Testis (tissue), 3 donors: ENCODE measurements around the gene SLMAP. TPM values are rescaled to one million over a fixed set of nuclear protein-coding genes. Genes with fewer than 3 reads are reported as not detected.

Experiments used
- DNase-seq: peaks from one replicate; pipeline ENCODE4 v3.0.0-alpha.2; 2019
- H3K27ac ChIP-seq, 2 donors: fragments of 200-600 bp; sonication (generic); one replicate each; pipeline ENCODE4 v1.5.1; 2019
- H3K27me3 ChIP-seq: fragments of 200-600 bp; sonication (generic); one replicate; pipeline ENCODE4 v1.5.1; 2019
- H3K36me3 ChIP-seq: fragments of 200-600 bp; sonication (generic); one replicate; pipeline ENCODE4 v1.5.1; 2017; ENCODE audit warnings: low read depth; ENCODE audit errors: missing control alignments
- H3K4me1 ChIP-seq: fragments of 200-600 bp; sonication (generic); one replicate; pipeline ENCODE4 v1.5.1; 2019
- H3K4me3 ChIP-seq, 2 donors: fragments of 200-600 bp; sonication (generic); one replicate each; pipeline ENCODE4 v1.5.1; 2017 to 2019
- H3K9me3 ChIP-seq: fragments of 200-600 bp; sonication (generic); one replicate; pipeline ENCODE4 v1.5.1; 2017
- CTCF ChIP-seq, 3 experiments: fragments of 450-650 bp in 2 of 3; fragments of 200-600 bp in 1 of 3; sonication (generic) in 1 of 3; IDR thresholded peaks; one replicate each; pipeline ENCODE4 v1.5.1; 2016 to 2019; ENCODE audit warnings: antibody characterized with exemption in 3 of 3, mild to moderate bottlenecking in 2 of 3, moderate library complexity in 1 of 3
- POLR2A ChIP-seq: fragments of 450-650 bp; IDR thresholded peaks from one replicate; pipeline ENCODE4 v1.6.1; 2017; ENCODE audit warnings: antibody characterized with exemption, mild to moderate bottlenecking, moderate library complexity
- WGBS, 2 donors: methylation state at CpG; one replicate each; pipeline ENCODE4 v1.1.5; 2018; 5-methylcytosine and 5-hydroxymethylcytosine counted together
- intact Hi-C: fragments of 100-400 bp; cut with DNase I; formaldehyde crosslinking; loops from one replicate; pipeline ENCODE4 v1.15.1; 2023; ENCODE audit warnings: low total_unique reads
- polyA plus RNA-seq: library from polyadenylated mRNA; stranded (reverse); fragments of 350-450 nt; fragmentation: Illumina TruSeq; extraction: RNeasy Lipid Tissue Mini Kit (QIAGEN cat#74804); gene quantifications from one replicate; pipeline ENCODE4 v1.2.3, GENCODE V29; 2014; ENCODE audit warnings: low read depth, low replicate concordance; ENCODE audit not compliant: insufficient read depth
- total RNA-seq, 2 donors: library from RNA; depleted of rRNA; stranded (reverse); fragments of >200 nt; gene quantifications; one replicate each; pipeline ENCODE4 v1.2.3, GENCODE V29; 2016

SLMAP gene
- total and polyA plus RNA-seq, 3 donors from 2014 or later, result 58.8 to 126 (median 120) TPM

- Histone ChIP-seq H3K27ac (no peak overlapping the region), H3K4me3 (no peak overlapping the region), H3K27me3 (no peaks in the 10 kb centered on the region), H3K4me1 (peaks cover 7% of the 10 kb centered on the region), H3K36me3 (no peaks in the 10 kb centered on the region), H3K9me3 (no peaks in the 10 kb centered on the region)
- 66 to 72% methylated on average over 6 of the region's 6 CpGs for WGBS, 2 donors
- TF ChIP-seq POLR2A (no peak), CTCF (IDR thresholded peaks at IDR 0.05) (no peak)
- DNase-seq, result no peak
- intact Hi-C loops, result no loop called here
Measured at GRCh38 chr3:57974796-57975388, 218.8 kb downstream of the SLMAP start.

DNA sequence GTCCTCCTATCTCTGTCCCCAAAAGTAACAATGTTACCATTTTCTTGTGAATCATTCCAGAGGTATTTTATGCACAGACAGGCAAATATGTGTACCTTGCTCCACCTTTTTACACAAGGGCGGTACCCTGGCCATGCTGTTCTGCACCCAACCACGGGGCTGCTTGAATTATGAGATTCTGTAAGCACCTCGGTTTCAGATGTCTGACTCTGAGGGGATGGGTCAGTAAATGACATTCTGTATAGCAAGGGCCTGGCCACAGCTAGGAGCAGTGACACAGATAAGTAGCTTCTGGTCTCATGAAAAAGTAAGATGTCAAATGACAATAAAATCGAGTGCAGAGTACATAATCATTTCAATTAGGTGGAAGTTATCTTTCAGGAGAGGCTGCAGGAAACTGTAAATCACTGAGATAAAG lies 221.7 kb downstream of the SLMAP start:
- H3K27me3 ChIP-seq, result no peaks in the 10 kb centered on the region
- no peak for TF ChIP-seq CTCF (IDR thresholded peaks at IDR 0.05)
- no peak for TF ChIP-seq POLR2A
- intact Hi-C loops, result no loop called here
- H3K4me3 ChIP-seq, result no peak overlapping the region
- H3K36me3 ChIP-seq, result no peaks in the 10 kb centered on the region
- WGBS, 2 donors, result 46 to 61% methylated on average over 4 of the region's 4 CpGs
- H3K27ac ChIP-seq, result no peak overlapping the region
- H3K9me3 ChIP-seq, result no peaks in the 10 kb centered on the region
- peaks cover 7% of the 10 kb centered on the region for H3K4me1 ChIP-seq
- DNase-seq, result no peak

GRCh38 chr3:57978316-57978715 lies 222.2 kb downstream of the SLMAP start:
- no peaks in the 10 kb centered on the region for H3K9me3 ChIP-seq
- intact Hi-C loops, result no loop called here
- no peaks in the 10 kb centered on the region for H3K36me3 ChIP-seq
- H3K4me1 ChIP-seq, result peaks cover 7% of the 10 kb centered on the region
- TF ChIP-seq CTCF (IDR thresholded peaks at IDR 0.05) (no peak), POLR2A (no peak)
- no peak for DNase-seq
- H3K4me3 ChIP-seq, result no peak overlapping the region
- WGBS, 2 donors, result 76 to 78% methylated on average over 8 of the region's 8 CpGs
- H3K27me3 ChIP-seq, result no peaks in the 10 kb centered on the region
- no peak overlapping the region for H3K27ac ChIP-seq

Other genes starting within 250 kb of the SLMAP start
- gene DNAH12, start 212.0 kb upstream of the SLMAP start, total RNA-seq, result 10 to 100 TPM; 11.3 to 19.6 TPM
- 15.7 TPM for gene DNAH12, start 212.0 kb upstream of the SLMAP start, polyA plus RNA-seq
- 10 to 100 TPM; 20.5 to 26.0 TPM for gene PDE12, start 200.0 kb upstream of the SLMAP start, total RNA-seq
- gene PDE12, start 200.0 kb upstream of the SLMAP start, polyA plus RNA-seq, result 9.9 TPM
- 100 to 1,000 TPM; 169 to 205 TPM for gene ARF4, start 159.0 kb upstream of the SLMAP start, total RNA-seq
- gene ARF4, start 159.0 kb upstream of the SLMAP start, polyA plus RNA-seq, result 224 TPM
- 10 to 100 TPM; 18.7 to 20.6 TPM for gene DENND6A, start 63.2 kb upstream of the SLMAP start, total RNA-seq
- gene DENND6A, start 63.2 kb upstream of the SLMAP start, polyA plus RNA-seq, result 16.0 TPM